ENCODE data around the gene RBM15. TPM values are rescaled to one million over a fixed set of nuclear protein-coding genes. Genes with fewer than 3 reads are reported as not detected.

Gene RBM15
- total and polyA plus RNA-seq, 2 experiments from 2014 or later = 20.8 to 84.0 TPM

GRCh38 chr1:110355321-110355720, 16.1 kb downstream of the RBM15 start (continued):
- TF ChIP-seq ZNF331 (CRISPR knock-in tag; IDR thresholded peaks at IDR 0.05; ENCODE audit: low read depth) (no peak), NANOG (IDR thresholded peaks at IDR 0.05; ENCODE audit: borderline replicate concordance) (no peak), JUNB (IDR thresholded peaks at IDR 0.05; ENCODE audit: unreplicated experiment) (no peak), ETS1 (IDR thresholded peaks at IDR 0.05) (no peak), CTCF (conservative IDR thresholded peaks at IDR 0.05; ENCODE audit: low read depth in 2 of 2) (no peak), EZH2 (IDR thresholded peaks at IDR 0.05; ENCODE audit: low read depth, unreplicated experiment) (no peak)

- Histone ChIP-seq H3F3A (replicated peaks; ENCODE audit: low read depth) (no peaks in the 10 kb centered on the region), H3K27me3 (ENCODE audit: insufficient read depth) (no peaks in the 10 kb centered on the region), H3K27ac (ENCODE audit: low read depth) (no peak overlapping the region), H4K20me1 (replicated peaks; ENCODE audit: insufficient read depth) (peaks cover 50% of the 10 kb centered on the region), H3K36me3 (ENCODE audit: insufficient read depth) (0 out of 2 replicates have a peak, but pooled peaks cover 14% of the 10 kb centered on the region), H3K9me2 (ENCODE audit: insufficient read depth) (no peaks in the 10 kb centered on the region), H3K4me2 (no peak overlapping the region), H3K4me1 (ENCODE audit: insufficient read depth) (no peaks in the 10 kb centered on the region), H3K79me2 (replicated peaks; ENCODE audit: insufficient read depth) (peaks cover 100% of the 10 kb centered on the region), H3K4me3 (no peak overlapping the region), H2AFZ (no peak overlapping the region)
- no peaks in the 10 kb centered on the region for H3K4me1 Mint-ChIP-seq
- TF ChIP-seq EZH2phosphoT487 (IDR thresholded peaks at IDR 0.05; ENCODE audit: unreplicated experiment) = no peak
- TF ChIP-seq CREB1 (CRISPR knock-in tag; IDR thresholded peaks at IDR 0.05; ENCODE audit: low read depth) = no peak
- TF ChIP-seq REST (IDR thresholded peaks at IDR 0.05; ENCODE audit: unreplicated experiment) = no peak
- TF ChIP-seq ZNF114 (CRISPR knock-in tag; IDR thresholded peaks at IDR 0.05) = no peak
- TF ChIP-seq CTCF (conservative IDR thresholded peaks at IDR 0.05; ENCODE audit: low read depth in 2 of 2) = no peak
- no peak for TF ChIP-seq ETS1 (IDR thresholded peaks at IDR 0.05)
- TF ChIP-seq EZH2 (IDR thresholded peaks at IDR 0.05; ENCODE audit: low read depth, unreplicated experiment) = no peak
- ATAC-seq = no peak
- H3K36me3 Mint-ChIP-seq (ENCODE audit: low read depth) = peaks cover 33% of the 10 kb centered on the region; the same call in 2 of the 3 replicates
- H3K27me3 Mint-ChIP-seq (ENCODE audit: insufficient read depth, low read depth, poor library complexity) = peaks cover 4% of the 10 kb centered on the region
- H3K27ac Mint-ChIP-seq = no peak overlapping the region; the same call in 1 of the 2 replicates
- no peak for DNase-seq (ENCODE audit: low spot score)
- H3K4me3 Mint-ChIP-seq = no peak overlapping the region
- H3K9me3 Mint-ChIP-seq = no peaks in the 10 kb centered on the region
Measured at GRCh38 chr1:110356379-110356778, 17.2 kb downstream of the RBM15 start.
